ENCODE data around the gene PTPRA. TPM values are rescaled to one million over a fixed set of nuclear protein-coding genes. Genes with fewer than 3 reads are reported as not detected.

PTPRA gene
- total RNA-seq, 1 donor from 2014 or later: 23.5 TPM

DNA sequence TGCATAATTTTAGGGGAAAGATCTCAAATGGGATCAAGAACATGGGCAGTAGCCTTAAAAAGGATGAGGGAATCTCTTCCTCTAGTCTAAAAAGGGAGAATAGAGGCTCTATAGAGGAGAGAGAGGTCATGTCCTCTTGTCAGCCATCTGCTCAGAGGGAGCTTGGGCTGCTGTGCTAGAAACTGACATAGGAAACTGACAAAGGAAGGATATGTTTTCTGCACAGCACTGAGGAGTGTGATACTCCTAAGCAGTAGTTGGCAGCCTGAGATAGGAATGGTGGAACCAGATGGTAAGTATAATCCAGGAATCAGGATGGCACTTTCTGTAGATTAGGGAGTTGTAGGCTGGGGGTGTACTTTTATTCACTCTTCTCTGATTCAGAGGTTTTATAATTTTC, 59.2 kb downstream of the PTPRA start:
- no peak overlapping the region for H3K27ac ChIP-seq (replicated peaks)
- peaks cover 5% of the 10 kb centered on the region for H3K36me3 ChIP-seq
- no peaks in the 10 kb centered on the region for H3K27me3 ChIP-seq (ENCODE audit: low read depth)
- intact Hi-C loops (cut with micrococcal nuclease): no loop called here
- no peak overlapping the region for H3K4me3 ChIP-seq
- no peak for DNase-seq
- H3K4me1 ChIP-seq: peaks cover 9% of the 10 kb centered on the region
- H3K9me3 ChIP-seq (replicated peaks): no peaks in the 10 kb centered on the region
- TF ChIP-seq, protein P1, sequence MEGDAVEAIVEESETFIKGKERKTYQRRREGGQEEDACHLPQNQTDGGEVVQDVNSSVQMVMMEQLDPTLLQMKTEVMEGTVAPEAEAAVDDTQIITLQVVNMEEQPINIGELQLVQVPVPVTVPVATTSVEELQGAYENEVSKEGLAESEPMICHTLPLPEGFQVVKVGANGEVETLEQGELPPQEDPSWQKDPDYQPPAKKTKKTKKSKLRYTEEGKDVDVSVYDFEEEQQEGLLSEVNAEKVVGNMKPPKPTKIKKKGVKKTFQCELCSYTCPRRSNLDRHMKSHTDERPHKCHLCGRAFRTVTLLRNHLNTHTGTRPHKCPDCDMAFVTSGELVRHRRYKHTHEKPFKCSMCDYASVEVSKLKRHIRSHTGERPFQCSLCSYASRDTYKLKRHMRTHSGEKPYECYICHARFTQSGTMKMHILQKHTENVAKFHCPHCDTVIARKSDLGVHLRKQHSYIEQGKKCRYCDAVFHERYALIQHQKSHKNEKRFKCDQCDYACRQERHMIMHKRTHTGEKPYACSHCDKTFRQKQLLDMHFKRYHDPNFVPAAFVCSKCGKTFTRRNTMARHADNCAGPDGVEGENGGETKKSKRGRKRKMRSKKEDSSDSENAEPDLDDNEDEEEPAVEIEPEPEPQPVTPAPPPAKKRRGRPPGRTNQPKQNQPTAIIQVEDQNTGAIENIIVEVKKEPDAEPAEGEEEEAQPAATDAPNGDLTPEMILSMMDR (IDR thresholded peaks at IDR 0.05; ENCODE audit: borderline replicate concordance): no peak

DNA sequence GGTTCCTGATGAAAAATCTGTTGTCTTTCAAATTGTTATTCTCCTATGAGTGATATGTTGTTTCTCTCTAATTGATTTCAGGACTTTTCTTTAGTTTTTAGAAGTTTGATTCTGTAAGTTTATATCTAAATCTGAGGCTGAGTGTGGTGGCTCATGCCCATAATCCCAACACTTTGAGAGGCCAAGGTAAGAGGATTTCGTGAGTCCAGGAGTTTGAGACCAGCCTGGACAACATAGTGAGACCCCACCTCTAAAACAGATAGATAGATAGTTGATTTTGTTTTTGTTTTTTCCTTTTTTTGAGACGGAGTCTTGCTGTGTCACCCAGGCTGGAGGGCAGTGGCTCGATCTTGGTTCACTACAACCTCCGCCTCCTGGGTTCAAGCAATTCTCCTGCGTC, 64.6 kb downstream of the PTPRA start:
- Histone ChIP-seq H3K27ac (replicated peaks) (no peak overlapping the region), H3K4me1 (peaks cover 21% of the 10 kb centered on the region), H3K4me3 (no peak overlapping the region), H3K27me3 (ENCODE audit: low read depth) (no peaks in the 10 kb centered on the region), H3K36me3 (no peaks in the 10 kb centered on the region), H3K9me3 (replicated peaks) (no peaks in the 10 kb centered on the region)
- intact Hi-C loops (cut with micrococcal nuclease): no loop called here
- DNase-seq: no peak
- TF ChIP-seq, protein P1 (IDR thresholded peaks at IDR 0.05; ENCODE audit: borderline replicate concordance): no peak

DNA sequence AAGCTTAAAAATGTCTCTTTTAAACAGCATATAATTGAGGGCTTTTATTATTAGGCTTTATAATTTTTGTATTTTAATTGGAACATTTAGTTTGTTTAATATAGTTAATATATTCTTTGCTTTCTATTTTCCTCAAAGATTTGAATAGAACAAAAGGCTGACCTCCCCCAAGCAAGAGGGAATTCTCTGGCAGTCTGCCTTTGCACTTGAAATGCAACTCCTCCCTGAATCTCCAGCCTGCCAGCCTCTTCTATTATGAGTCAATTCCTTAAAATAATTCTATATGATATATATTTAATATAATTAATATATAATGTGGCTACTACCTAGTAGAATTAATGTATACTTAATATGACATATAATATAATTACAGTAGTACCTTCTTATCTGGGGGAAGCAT, 69.2 kb downstream of the PTPRA start:
- no peak for DNase-seq
- TF ChIP-seq, protein P1 (IDR thresholded peaks at IDR 0.05; ENCODE audit: borderline replicate concordance): no peak
- intact Hi-C loops (cut with micrococcal nuclease): no loop called here
- peaks cover 40% of the 10 kb centered on the region for H3K4me1 ChIP-seq
- H3K36me3 ChIP-seq: no peaks in the 10 kb centered on the region
- no peaks in the 10 kb centered on the region for H3K9me3 ChIP-seq (replicated peaks)
- no peak overlapping the region for H3K4me3 ChIP-seq
- no peaks in the 10 kb centered on the region for H3K27me3 ChIP-seq (ENCODE audit: low read depth)
- H3K27ac ChIP-seq (replicated peaks): no peak overlapping the region

DNA sequence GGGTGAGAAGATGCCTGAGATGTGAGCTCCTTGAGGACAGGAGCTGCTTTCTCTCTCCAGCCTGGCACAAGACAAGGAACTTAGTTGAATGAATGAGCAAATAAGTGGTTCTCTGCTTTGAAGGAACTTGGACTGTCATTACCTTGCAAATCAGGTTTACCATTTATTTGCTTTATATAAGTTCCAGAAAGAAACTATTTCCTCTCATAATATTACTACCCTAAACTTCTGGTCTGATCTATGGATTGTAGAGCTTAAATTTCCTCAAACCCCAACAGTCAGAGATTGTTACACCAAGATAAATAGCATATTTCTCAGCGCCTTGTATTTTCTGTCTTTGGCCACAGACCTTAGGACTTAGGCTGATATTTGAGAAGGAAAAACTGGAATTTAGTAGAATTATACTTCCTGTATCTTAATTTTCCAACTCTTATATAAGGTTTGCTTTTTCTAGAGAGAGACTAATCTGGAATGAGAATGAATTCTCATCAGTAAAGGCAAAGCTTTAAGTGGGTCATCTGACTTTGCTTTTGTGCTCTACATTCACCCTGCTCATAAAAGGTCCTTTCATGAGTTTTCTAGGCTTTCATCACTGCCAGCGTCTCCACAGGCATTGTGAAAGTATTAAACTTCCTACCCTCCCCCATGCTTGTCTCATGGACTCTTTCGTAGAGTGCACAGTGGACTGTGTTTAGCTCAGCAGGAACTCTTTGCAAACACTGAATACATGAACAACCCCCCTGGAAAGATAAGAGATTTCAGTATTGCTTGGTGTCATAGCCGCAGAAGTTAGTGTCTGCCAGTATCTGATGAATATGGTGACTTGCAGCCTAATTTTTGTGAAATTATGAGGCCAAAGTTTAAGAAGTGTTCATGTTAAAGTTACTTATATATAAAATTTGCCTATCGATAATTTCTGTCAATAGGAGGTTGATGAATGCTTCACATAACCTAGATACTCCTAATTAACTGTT, 74.0 kb downstream of the PTPRA start:
- intact Hi-C loops (cut with micrococcal nuclease): no loop called here
- H3K27me3 ChIP-seq (ENCODE audit: low read depth): no peaks in the 10 kb centered on the region
- H3K27ac ChIP-seq (replicated peaks): no peak overlapping the region
- H3K4me3 ChIP-seq: no peak overlapping the region
- TF ChIP-seq, protein P1 (IDR thresholded peaks at IDR 0.05; ENCODE audit: borderline replicate concordance): no peak
- peaks cover 32% of the 10 kb centered on the region for H3K4me1 ChIP-seq
- H3K9me3 ChIP-seq (replicated peaks): no peaks in the 10 kb centered on the region
- peaks cover 10% of the 10 kb centered on the region for H3K36me3 ChIP-seq
- DNase-seq: no peak

DNA sequence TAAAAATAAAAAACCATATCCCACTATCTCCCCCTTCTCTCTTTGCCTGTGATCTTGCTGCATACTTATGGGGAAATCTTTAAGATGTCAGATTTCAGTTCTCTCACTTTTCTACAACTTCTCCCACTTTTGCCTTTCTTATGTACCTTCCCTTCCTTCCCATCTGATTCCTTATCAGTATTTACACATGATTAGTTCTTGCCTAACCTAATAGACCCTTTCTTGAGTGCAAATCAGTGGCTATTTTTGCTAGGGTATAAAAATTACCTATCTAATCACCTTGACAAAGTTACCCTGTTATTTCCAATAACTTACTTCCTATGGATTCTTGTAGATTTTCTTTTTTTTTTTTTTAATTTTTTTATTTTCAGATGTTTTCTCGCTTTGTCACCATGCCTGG, 75.7 kb downstream of the PTPRA start:
- intact Hi-C loops (cut with micrococcal nuclease): no loop called here
- DNase-seq: no peak
- no peaks in the 10 kb centered on the region for H3K27me3 ChIP-seq (ENCODE audit: low read depth)
- H3K27ac ChIP-seq (replicated peaks): no peak overlapping the region
- TF ChIP-seq, protein P1 (IDR thresholded peaks at IDR 0.05; ENCODE audit: borderline replicate concordance): no peak
- peaks cover 10% of the 10 kb centered on the region for H3K36me3 ChIP-seq
- peaks cover 15% of the 10 kb centered on the region for H3K4me1 ChIP-seq
- no peaks in the 10 kb centered on the region for H3K9me3 ChIP-seq (replicated peaks)
- no peak overlapping the region for H3K4me3 ChIP-seq
